Globus pallidus (tissue), 1 donor: ENCODE results near the gene MAGEC1.
"Not testable (repeated sequence)": the region's sequence is repeated elsewhere in the genome, so short reads cannot be mapped to it uniquely, and the experiment has no call there.

Experiments
- DNase-seq: peaks from one replicate; pipeline ENCODE4 v3.0.0-alpha.2; 2015; ENCODE audit warnings: low spot score

Gene MAGEC1, protein sequence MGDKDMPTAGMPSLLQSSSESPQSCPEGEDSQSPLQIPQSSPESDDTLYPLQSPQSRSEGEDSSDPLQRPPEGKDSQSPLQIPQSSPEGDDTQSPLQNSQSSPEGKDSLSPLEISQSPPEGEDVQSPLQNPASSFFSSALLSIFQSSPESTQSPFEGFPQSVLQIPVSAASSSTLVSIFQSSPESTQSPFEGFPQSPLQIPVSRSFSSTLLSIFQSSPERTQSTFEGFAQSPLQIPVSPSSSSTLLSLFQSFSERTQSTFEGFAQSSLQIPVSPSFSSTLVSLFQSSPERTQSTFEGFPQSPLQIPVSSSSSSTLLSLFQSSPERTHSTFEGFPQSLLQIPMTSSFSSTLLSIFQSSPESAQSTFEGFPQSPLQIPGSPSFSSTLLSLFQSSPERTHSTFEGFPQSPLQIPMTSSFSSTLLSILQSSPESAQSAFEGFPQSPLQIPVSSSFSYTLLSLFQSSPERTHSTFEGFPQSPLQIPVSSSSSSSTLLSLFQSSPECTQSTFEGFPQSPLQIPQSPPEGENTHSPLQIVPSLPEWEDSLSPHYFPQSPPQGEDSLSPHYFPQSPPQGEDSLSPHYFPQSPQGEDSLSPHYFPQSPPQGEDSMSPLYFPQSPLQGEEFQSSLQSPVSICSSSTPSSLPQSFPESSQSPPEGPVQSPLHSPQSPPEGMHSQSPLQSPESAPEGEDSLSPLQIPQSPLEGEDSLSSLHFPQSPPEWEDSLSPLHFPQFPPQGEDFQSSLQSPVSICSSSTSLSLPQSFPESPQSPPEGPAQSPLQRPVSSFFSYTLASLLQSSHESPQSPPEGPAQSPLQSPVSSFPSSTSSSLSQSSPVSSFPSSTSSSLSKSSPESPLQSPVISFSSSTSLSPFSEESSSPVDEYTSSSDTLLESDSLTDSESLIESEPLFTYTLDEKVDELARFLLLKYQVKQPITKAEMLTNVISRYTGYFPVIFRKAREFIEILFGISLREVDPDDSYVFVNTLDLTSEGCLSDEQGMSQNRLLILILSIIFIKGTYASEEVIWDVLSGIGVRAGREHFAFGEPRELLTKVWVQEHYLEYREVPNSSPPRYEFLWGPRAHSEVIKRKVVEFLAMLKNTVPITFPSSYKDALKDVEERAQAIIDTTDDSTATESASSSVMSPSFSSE

GRCh38 chrX:141903400-141904155, at the start of gene MAGEC1:
MAGEC1 (plus strand) TSS chrX:141903894; CDS start chrX:141905073, 1,179 bp downstream.
- DNase-seq = no peak

- DNase-seq = no peak
Measured at GRCh38 chrX:141857479-141857878, 46.2 kb upstream of the MAGEC1 start.

DNA sequence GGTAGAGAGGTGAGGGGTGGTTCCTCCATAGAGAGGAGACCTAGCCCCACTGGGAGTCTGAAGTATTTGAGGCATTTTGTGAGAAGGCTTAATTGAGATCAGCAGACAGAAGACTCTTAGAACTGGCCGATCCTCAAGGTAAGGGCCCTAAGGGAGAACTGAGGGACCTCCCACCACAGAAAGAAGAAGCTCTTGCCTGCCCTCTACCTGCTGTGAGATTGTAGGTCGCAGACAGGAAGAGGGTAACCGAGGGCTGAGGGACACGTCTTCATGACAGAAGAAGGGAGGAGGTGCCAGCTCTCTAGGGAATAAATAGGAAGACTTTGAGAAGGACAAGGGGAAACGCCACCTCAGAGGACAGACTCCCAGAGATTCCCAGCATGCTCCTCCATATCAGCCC, 24.1 kb upstream of the MAGEC1 start:
- no peak for DNase-seq

GRCh38 chrX:141888811-141889210, 14.9 kb upstream of the MAGEC1 start:
- not testable (repeated sequence) for DNase-seq

GRCh38 chrX:141894733-141895132, 9.0 kb upstream of the MAGEC1 start:
- DNase-seq = no peak

- no peak for DNase-seq
Measured at GRCh38 chrX:141897690-141898089, 6.0 kb upstream of the MAGEC1 start.

DNA sequence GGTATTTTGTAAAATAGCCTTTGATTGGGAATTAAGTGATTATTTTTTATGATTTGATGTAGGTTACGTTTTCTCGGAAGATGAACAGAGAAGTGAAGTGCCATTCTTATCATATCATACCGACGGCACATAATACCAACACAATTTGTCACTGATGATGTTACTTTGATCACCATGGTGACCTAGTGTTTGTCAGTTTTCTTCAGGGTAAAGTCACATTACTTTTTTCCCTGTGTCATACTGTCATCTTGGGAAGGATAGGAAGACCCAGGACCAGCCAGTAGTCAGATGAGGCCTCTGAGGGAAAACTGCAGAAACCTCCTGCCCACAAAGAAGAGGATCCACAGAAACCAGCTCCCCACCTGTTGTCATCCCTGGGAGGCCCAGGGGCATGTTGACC, 1.3 kb upstream of the MAGEC1 start:
- no peak for DNase-seq

DNA sequence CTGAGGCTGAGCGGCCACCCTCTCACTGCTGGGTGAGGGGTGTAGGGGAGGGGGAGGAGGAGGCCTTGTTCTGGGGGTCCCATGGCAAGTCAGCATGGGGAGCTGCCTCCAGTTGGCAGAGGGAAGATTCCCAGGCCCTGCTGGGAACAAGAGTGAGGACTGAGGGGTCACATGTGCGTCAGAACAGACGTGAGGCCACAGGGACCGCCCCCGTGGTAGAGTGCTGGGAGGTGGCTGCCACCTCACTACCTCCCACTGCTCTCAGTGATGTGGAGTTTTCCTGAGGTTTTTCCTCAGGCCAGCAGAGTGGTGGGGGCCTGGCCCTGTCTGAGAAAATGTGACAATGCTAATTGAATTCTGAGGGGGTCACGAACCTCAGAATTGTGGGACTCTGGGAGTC, 568 bp downstream of the MAGEC1 start:
- DNase-seq = no peak

DNA sequence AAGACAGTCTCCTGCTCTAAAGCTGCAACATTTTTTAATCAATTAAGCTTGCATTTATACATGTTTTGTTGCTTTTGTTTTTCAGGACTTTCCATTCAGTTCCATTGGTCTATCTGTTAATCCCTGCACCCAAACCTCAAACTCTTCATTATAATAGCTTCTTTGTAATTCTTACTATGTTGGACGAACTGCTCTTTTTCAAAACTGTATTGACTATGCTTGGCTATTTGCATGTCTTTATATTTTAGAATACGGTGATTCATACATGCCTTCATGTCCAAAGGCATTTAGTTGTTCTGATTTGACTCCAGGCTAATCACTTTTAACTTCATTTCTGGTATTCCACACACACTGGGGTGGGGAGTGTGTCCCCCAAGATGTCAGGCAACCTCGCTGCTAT, 14.1 kb downstream of the MAGEC1 start:
- no peak for DNase-seq

DNA sequence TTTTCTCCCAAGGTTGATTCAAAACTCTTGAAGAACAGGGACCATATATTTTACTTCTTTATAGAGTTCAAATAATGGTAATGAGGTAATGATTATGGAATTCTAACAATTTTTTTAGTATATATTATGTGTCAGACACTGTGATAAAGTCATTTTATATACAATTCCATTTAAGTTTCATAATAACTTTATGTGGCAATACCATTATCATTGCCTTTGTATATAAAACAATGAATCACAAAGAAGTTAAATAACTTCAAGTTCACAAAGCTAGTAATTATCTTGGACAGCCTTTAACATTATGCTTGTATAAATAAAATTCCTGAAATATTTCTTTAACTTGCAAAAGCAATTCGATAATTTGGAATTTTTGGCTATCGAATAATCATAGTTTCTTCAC, 20.6 kb downstream of the MAGEC1 start:
- DNase-seq = no peak

DNA sequence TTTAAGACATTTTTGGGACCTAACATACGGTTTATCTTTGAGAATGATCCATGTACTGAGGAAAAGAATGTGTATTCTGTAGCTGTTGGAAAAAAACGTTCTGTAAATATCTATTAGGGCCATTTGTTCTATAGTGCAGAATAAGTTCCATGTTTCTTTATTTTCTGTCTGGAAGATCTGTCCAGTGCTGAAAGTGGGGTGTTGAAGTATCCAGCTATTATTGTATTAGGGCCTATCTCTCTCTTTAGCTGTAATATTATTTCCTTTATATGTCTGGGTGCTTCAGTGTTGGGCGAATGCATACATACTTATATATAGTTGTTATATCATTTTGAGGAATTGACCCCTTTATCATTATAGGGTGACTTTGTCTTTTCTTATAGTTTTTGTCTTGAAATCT, 24.7 kb downstream of the MAGEC1 start:
- DNase-seq = no peak

DNA sequence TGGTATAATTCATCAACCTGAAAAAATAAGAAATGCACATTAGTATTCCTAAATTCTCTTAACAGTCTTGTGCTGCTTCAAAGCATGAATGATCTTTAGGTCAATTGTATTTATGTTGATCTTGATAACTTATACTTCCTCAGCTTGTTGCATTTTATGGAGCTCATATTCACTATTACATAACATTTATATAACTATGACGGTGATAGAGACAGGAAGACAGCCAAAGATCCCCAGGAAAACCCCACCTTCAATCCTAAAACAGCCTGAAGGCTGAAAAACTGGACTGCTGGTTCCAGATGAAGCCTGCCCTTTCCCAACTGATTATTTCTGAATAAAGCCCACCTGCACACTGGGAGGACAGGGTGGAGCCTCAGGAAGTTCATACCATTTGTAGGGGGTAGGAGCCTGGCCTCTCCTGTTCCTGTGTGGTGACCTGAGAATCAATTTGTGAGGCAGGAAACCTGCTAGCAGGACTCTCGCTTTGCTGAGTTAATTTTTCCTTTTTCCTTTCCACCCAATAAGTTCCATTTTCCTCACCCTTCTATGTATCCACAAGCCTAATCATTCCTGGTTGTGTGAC, 30.5 kb downstream of the MAGEC1 start:
- DNase-seq = no peak

- no peak for DNase-seq
Measured at GRCh38 chrX:141935645-141936044, 32.0 kb downstream of the MAGEC1 start.

DNA sequence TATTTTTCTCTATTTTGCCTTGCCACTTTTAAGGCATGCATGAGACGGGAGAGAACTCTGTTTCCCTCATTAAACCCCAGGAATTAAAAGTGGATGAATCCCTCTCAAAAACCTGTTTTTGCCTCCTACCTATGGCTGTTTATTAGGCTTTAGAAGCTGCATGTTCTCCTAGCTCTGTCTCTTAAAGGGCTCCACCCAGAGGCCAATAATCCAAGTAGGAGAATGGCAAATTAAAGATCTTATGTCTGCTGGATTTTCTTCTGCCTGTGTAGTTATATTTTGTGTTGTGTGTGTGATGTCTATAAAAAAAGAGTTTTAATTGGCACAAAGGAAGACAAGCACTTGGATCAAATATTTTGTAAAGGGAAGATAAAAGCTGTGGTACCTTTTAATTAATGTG, 32.4 kb downstream of the MAGEC1 start:
- DNase-seq = peak; percentile 16

- DNase-seq = no peak
Measured at GRCh38 chrX:141941234-141941633, 37.5 kb downstream of the MAGEC1 start.

GRCh38 chrX:141945426-141945825, 41.7 kb downstream of the MAGEC1 start:
- no peak for DNase-seq

- no peak for DNase-seq
Measured at GRCh38 chrX:141947350-141947749, 43.7 kb downstream of the MAGEC1 start.

DNA sequence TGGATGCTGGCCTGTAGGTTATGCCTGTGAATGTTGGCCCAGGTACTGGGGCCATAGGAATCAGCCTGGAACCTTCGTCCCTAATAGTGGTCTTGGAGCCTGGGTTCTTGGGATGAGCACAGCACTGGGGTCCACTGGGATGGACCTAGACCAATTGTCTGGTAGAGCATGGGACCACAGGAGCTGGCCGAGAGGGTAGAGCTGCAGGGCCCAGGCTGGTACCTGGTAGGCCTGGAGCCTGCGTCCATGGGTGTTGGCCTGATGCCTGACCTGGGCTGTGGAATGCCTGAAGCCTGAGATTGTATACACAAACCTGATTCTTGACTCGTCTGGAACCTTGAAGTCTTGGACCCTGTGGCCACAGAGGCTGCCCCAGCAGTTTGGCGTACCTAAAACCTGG, 48.9 kb downstream of the MAGEC1 start:
- DNase-seq = no peak

- no peak for DNase-seq
Measured at GRCh38 chrX:141958675-141959074, 55.0 kb downstream of the MAGEC1 start.
